BJ (cell line): ENCODE data around the gene SLC38A2. TPM values are rescaled to one million over a fixed set of nuclear protein-coding genes. Genes with fewer than 3 reads are reported as not detected.

Experiments
- CTCF ChIA-PET: fragments of 350-600 bp; formaldehyde crosslinking; extraction: SDS; loops from one replicate; lab custom pipeline; 2021; ENCODE audit warnings: antibody characterized with exemption, inconsistent platforms; lab: Yijun Ruan, JAX
- POLR2A ChIA-PET: fragments of 300-600 bp; sonication (Branson Sonifier 250); formaldehyde crosslinking; extraction: SDS; loops from one replicate; lab custom pipeline; 2021; ENCODE audit warnings: antibody characterized with exemption; lab: Charles Lee
- DNase-seq: peaks from one replicate; pipeline ENCODE4 v3.0.0-alpha.2; 2011; ENCODE audit warnings: low read depth
- H3K27me3 ChIP-seq: 2 replicates; pipeline ENCODE4 v1.6.0; 2011; ENCODE audit warnings: low read length; ENCODE audit not compliant: control insufficient read depth, insufficient read depth
- H3K36me3 ChIP-seq: 2 replicates; pipeline ENCODE4 v1.5.1; 2011; ENCODE audit warnings: low read length; ENCODE audit not compliant: control insufficient read depth, insufficient read depth
- H3K4me3 ChIP-seq: 2 replicates; pipeline ENCODE4 v1.5.1; 2011; ENCODE audit warnings: low read depth, mild to moderate bottlenecking, control low read depth, low read length
- polyA plus RNA-seq: library from polyadenylated mRNA; depleted of rRNA; stranded (reverse); fragments of >200 nt; gene quantifications from 2 replicates; pipeline ENCODE4 v1.2.3, GENCODE V29; 2011
- TF ChIP-seq, protein P1 (sequence below): IDR thresholded peaks from 2 replicates; pipeline ENCODE4 v1.5.1; 2011; ENCODE audit warnings: low read depth, mild to moderate bottlenecking, control low read depth, inconsistent platforms, low read length, moderate library complexity; ENCODE audit not compliant: insufficient read depth

SLC38A2 gene
- polyA plus RNA-seq, 1 experiment = 472 TPM

DNA sequence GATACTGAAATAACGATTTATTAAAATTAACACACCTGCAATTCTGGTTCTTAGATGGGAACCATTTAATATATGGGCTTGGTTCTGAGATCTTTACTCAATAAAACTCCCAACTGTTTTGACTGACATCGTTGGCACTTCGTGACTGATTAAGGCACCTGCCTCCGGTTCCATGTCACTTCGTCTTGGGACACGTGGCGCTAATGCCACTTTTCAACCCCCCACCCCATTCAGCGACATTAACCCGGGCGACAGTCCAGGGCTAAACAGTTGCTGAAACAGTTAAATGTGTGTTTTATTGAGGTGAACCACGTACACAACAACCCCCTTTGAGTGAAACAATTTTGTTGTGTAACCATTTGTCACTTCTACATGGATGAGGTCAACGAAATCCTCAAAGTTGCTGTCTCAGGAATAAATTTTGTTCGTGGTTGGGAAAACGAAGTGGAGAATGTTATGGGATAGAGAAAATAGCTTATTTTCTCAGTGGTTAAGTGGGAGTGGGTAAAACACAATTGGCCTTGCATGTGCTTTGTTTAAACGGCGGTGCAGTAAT lies 9.9 kb upstream of the SLC38A2 start:
- TF ChIP-seq, protein P1, sequence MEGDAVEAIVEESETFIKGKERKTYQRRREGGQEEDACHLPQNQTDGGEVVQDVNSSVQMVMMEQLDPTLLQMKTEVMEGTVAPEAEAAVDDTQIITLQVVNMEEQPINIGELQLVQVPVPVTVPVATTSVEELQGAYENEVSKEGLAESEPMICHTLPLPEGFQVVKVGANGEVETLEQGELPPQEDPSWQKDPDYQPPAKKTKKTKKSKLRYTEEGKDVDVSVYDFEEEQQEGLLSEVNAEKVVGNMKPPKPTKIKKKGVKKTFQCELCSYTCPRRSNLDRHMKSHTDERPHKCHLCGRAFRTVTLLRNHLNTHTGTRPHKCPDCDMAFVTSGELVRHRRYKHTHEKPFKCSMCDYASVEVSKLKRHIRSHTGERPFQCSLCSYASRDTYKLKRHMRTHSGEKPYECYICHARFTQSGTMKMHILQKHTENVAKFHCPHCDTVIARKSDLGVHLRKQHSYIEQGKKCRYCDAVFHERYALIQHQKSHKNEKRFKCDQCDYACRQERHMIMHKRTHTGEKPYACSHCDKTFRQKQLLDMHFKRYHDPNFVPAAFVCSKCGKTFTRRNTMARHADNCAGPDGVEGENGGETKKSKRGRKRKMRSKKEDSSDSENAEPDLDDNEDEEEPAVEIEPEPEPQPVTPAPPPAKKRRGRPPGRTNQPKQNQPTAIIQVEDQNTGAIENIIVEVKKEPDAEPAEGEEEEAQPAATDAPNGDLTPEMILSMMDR = no peak
- ChIA-PET POLR2A (interaction anchor here (0.5 kb wide), 1 partner anchor 362 kb away, joined by 6 read pairs; no protein-coding TSS in a partner anchor), CTCF (interaction anchor here (1.0 kb wide), 1 partner anchor 249 kb away, joined by 4 read pairs; no protein-coding TSS in a partner anchor)
- no peaks in the 10 kb centered on the region for H3K27me3 ChIP-seq
- no peaks in the 10 kb centered on the region for H3K36me3 ChIP-seq
- DNase-seq = no peak
- peak overlapping the region; percentile 84 for H3K4me3 ChIP-seq

- CTCF ChIA-PET = no interaction called here
- H3K4me3 ChIP-seq = no peak overlapping the region
- H3K27me3 ChIP-seq = no peaks in the 10 kb centered on the region
- H3K36me3 ChIP-seq = no peaks in the 10 kb centered on the region
- TF ChIP-seq, protein P1 = no peak
- DNase-seq = no peak
- POLR2A ChIA-PET = no interaction called here
Observed at GRCh38 chr12:46380881-46381280, 8.3 kb upstream of the SLC38A2 start.

- DNase-seq = no peak
- Histone ChIP-seq H3K27me3 (no peaks in the 10 kb centered on the region), H3K4me3 (no peak overlapping the region), H3K36me3 (no peaks in the 10 kb centered on the region)
- ChIA-PET CTCF (no interaction called here), POLR2A (no interaction called here)
- TF ChIP-seq, protein P1 = no peak
Observed at GRCh38 chr12:46380022-46380796, 7.6 kb upstream of the SLC38A2 start.

DNA sequence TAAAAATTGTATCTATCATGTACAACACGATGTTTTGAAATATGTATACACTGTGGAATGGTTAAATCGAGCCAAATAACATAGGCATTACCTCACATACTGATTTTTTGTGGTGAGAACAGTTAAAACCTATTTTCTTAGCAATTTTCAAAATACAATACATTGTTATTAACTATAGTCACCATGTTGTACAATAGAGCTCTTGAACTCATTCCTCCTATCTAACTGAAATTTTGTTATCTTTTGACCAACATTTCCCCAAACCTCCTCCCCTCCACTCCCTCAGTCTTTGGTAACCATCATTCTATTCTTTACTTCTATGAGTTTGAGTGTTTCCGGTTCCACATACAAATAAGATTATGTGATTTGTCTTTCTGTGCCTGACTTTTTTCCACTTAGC lies 6.8 kb upstream of the SLC38A2 start:
- no peaks in the 10 kb centered on the region for H3K36me3 ChIP-seq
- H3K27me3 ChIP-seq = no peaks in the 10 kb centered on the region
- ChIA-PET CTCF (no interaction called here), POLR2A (no interaction called here)
- no peak overlapping the region for H3K4me3 ChIP-seq
- DNase-seq = no peak
- TF ChIP-seq, protein P1 = no peak

DNA sequence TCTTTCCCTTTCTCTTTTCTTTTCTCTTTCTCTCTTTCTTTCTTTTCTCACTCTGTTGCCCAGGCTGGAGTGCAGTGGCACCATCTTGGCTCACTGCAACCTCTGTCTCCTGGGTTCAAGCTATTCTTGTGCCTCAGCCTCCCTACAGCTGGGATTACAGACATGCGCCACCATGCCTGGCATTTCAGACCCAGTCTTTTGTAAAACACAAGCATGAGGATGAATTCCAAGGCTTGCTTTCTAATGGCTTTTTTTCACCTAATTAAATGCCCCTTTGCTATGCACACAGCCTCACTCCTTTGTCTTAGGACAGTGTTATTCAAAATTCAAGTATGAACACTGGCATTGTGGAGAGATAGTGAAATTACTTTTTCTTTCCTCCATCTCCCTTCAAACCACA lies 6.0 kb upstream of the SLC38A2 start:
- TF ChIP-seq, protein P1 = no peak
- ChIA-PET CTCF (no interaction called here), POLR2A (no interaction called here)
- DNase-seq = no peak
- no peaks in the 10 kb centered on the region for H3K36me3 ChIP-seq
- no peak overlapping the region for H3K4me3 ChIP-seq
- H3K27me3 ChIP-seq = no peaks in the 10 kb centered on the region
